Sciatic nerve (tissue), 2 donors: Measurements from ENCODE around the gene ATP1A2. TPM values are rescaled to one million over a fixed set of nuclear protein-coding genes. Genes with fewer than 3 reads are reported as not detected.

ENCODE experiments used
- ATAC-seq: fragments of 200-7000 bp; cut with Tn5 transposase; one replicate; pipeline ENCODE4 v1.9.1; 2020; ENCODE audit warnings: mild to moderate bottlenecking, moderate library complexity
- DNase-seq: peaks from one replicate; pipeline ENCODE4 v3.0.0-alpha.2; 2020; ENCODE audit warnings: low spot score
- intact Hi-C: fragments of 100-400 bp; cut with DNase I; formaldehyde crosslinking; loops from one replicate; pipeline ENCODE4 v1.14.2; 2022
- total RNA-seq: library from RNA; stranded (reverse); fragmentation: NEBNext Ultra II Directional; extraction: Animal tissue kit (Norgen Biotek cat#: 25700); gene quantifications from one replicate; pipeline ENCODE4 v1.2.1, GENCODE V29; 2021
- donor health status: DM: no; HTN: no; CAD: no.
- donor health status: DM: no; HTN: no; CAD: no.

Gene ATP1A2
- 136 TPM for total RNA-seq

GRCh38 chr1:160115545-160116282 lies at the start of gene ATP1A2:
ATP1A2 (plus strand) TSS chr1:160115759; CDS start chr1:160115862, 103 bp downstream.
- ATAC-seq (peak; percentile 43), DNase-seq (peak; percentile 74)
- intact Hi-C loops, result no loop called here

- intact Hi-C loops, result no loop called here
- DNase-seq, result no peak
- no peak for ATAC-seq
These were observed 48.5 kb upstream of the ATP1A2 start for GRCh38 chr1:160066829-160067745.

DNA sequence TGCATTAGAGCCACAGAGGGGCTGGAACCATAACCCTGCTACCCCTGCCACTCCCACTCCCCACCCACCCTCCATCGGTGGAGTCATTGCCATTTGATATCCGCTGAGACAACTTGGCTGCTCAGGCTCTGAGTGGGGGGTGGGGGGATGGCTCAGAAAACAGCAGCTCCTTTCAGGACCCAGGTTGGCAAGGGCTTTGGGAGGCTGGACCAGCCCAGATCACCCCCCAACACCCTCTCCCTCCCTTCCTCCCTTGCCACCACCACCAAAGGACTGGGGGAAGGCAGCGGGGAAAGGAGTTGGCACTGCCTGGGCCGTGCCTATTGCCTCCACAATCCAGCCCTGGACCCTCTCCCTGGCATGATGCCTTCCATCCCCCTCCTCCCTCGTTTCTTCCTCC lies 47.3 kb upstream of the ATP1A2 start:
- intact Hi-C loops, result no loop called here
- peak; percentile 71 for DNase-seq
- peak; percentile 25 for ATAC-seq

GRCh38 chr1:160069460-160070231 lies 45.9 kb upstream of the ATP1A2 start, which contains the start of gene KCNJ10:
KCNJ10 (minus strand) TSS chr1:160070160; CDS start chr1:160042532, 27,628 bp downstream.
- ATAC-seq (no peak), DNase-seq (no peak)
- intact Hi-C loops, result no loop called here

DNA sequence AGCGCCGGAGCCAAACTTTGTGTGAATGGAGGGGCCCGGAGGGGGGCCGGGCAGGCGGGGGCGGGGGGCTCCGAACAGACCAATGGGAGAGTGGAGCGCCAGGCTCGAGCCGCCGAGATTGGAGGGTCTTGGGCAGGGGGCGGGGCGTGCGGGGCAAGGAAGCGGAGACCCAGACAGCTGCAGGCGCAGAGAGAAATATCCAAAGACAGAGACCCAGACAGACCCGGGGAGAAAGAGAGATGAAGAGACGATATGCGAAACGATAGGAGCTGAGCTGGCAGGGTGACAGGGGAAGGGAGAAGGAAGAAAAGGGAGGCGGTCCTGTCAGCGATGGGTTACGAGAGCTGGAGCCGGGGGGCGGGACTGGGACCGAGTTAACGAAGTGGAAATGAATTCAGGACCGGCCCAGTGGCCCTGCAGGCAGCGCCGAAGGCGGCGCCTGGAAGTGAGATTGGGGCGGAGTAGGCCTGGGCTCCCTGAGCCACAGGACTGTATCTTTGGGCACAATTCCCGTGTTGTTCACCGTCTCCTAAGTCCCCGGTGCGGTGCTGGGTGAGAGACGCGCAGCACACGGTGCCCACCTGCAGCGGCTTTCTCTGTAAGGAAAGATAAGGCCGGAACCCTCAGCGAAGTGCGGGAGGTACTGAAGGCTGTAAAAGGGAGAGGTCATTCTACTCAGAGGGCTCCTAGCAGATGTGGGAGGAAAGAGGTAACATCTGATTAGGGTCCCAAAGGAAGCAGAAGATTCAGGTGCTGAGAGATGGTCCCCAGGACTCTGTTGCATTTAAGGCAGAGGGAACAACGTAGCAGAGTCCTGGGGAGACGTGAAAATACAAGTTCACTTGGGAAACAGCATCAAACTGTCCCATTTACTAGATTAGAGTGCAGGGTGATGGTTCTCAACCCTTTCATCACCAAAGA lies 45.1 kb upstream of the ATP1A2 start:
- intact Hi-C loops, result no loop called here
- DNase-seq (peak; percentile 88), ATAC-seq (peak; percentile 92)

DNA sequence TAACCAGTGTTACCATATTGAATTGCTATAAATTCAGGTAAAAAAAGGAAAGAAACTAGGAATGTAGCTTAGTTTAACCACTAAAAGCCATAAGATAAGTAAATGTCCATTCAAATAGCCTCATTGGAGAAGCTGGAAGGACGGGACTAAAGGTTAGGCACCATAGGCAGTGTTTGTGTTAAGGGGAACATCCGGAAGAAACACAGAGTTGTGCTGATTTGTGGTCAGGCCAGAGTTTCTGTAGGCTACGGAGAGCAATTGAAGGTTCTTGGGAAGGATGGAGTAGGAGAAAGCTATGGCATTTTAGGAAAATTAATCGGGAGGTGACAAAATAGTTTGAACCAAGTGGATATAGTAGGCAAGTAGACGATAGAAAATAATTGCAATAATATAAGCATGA lies 44.3 kb upstream of the ATP1A2 start:
- DNase-seq (no peak), ATAC-seq (no peak)
- intact Hi-C loops, result no loop called here

- ATAC-seq (no peak), DNase-seq (peak; percentile 15)
- intact Hi-C loops, result no loop called here
These were observed 40.7 kb upstream of the ATP1A2 start for GRCh38 chr1:160074865-160075264.

- intact Hi-C loops, result no loop called here
- DNase-seq (no peak), ATAC-seq (no peak)
These were observed 39.7 kb upstream of the ATP1A2 start for GRCh38 chr1:160075836-160076235.

DNA sequence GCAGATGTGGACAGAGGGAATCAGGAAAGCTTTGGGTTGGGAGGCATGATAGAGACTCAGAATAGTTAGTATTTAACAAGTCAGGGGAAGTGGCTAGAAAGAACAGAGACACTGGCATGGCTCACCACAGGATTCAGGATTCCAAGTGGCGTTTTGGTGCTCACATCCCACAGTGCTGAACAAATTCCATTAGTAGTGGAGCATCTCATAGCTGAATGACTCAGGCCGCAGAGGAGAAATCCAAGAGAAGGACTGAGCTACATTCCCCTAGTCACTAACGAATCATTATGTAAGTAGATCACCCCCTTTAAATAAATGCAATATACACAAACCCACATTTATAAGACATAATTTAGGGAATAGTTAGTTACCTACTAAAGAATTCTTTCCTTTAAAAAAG lies 39.3 kb upstream of the ATP1A2 start:
- ATAC-seq (no peak), DNase-seq (no peak)
- intact Hi-C loops, result no loop called here

DNA sequence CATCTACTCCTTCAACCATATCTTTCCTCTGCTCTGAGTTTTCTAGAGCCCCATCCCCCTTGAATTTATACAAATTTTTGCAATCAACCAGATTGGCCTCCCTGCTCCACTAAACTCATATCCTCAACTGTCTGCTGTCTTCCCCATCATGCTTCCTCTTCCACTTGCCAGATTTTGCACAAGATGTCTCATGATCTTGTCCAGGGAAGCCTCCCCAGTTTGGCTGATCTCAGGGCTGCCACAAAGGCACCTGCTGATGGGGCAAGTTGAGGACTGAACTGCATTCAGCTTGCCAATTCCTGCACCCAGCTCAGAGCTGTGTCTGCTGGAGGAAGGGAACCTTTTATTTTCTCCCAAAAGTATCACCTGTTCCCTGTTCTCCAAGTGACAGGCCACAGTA lies 38.1 kb upstream of the ATP1A2 start:
- ATAC-seq (no peak), DNase-seq (no peak)
- intact Hi-C loops, result no loop called here

DNA sequence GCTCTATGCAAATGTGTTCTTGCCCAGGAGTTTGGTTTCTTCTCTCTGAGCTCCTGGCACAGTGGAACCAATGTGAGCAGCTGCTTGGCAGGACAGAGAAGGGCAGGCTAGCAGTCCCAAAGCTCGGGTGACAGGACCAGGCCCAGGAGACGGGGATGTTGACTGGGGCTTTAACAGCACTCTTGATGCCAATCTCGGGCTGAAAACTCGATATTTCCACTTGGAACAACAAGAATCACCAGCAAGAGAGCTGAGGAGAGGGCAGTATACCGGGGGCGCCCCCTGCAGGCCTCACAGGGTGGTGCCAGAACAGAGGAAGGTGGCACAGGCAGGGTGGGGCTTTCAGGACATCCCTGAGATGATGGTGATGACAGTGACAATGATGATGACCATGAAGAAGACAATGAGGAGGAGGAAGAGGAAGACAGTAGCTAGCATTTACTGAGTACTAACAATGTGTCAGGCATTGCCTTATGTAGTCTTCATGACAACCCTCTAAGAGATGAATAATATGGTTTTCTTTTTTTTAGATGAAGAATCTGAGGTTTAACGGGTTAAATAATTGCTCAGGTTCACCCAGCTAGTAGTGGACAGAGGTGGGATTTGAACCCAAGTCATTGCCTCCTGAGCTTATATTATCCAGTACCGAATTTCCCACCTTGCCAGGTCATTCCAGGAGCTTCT lies 36.9 kb upstream of the ATP1A2 start:
- intact Hi-C loops, result no loop called here
- ATAC-seq (peak; percentile 55), DNase-seq (no peak)

DNA sequence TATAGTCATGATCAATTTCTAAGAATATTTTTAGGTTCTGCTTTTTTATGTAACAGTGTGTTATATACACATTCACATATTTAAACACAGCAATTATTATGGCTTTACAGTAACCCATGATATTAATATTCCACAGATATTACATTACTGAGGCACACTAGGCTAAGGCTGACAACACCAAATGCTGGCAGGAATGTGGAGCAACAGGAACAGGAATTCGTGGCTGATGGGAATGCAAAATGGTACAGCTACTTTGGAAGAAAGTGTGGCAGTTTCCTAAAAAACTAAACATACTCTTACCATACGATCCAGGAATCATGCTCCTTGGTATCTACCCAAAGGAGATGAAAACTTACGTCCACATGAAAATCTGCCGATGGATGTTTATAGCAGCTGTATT lies 36.1 kb upstream of the ATP1A2 start:
- DNase-seq (no peak), ATAC-seq (no peak)
- intact Hi-C loops, result no loop called here

- ATAC-seq, result no peak
These were observed 35.0 kb upstream of the ATP1A2 start for GRCh38 chr1:160080381-160081100.

DNA sequence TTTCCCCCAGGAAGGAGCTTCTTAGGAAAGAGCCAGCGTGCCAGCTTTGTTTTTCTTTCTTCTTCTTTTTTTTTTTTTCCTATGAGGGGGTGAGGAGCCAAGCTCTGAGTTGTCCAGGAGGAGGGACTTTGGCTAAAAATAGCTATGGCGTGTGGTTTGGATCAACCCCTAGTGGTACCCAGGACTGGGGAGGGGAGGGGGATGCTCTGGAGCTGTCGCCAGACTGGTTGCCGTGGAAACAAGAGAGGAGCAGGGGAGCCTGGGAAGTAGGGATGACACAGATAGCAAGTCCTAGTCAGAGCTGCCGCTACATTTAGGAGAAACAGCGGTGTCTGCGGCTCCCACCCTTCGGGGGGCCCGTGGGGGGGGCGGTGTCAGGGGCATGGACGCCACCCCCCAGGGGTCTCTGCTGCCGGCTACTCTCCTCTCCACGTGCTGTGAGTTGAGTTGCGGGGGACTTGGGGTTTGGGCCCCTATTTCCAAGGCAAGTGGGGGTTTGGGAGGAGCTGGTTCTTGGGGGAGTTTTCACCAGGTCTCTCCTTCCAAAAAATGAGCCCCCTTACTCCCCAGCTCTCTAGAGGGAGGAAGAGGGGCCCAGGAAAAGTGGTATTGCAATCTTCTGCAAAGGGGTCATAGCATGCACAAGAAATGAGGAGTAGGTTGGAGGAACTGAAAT lies 34.2 kb upstream of the ATP1A2 start, which contains the start of gene KCNJ9:
Gene KCNJ9 (plus strand): TSS at position 278 of the 676 bp plus-strand sequence. CDS start 2,493 bp downstream, outside the sequence.
- intact Hi-C loops, result loop anchor here (5.0 kb wide), 1 partner anchor 34 kb away; no protein-coding TSS in a partner anchor

More at GRCh38 chr1:160080381-160081100, 35.0 kb upstream of the ATP1A2 start:
- intact Hi-C loops, result loop anchor here (5.0 kb wide), 1 partner anchor 33 kb away; no protein-coding TSS in a partner anchor
- no peak for DNase-seq

GRCh38 chr1:160082487-160082886 lies 33.1 kb upstream of the ATP1A2 start:
- DNase-seq (no peak), ATAC-seq (no peak)
- intact Hi-C loops, result loop anchor here (5.0 kb wide), 1 partner anchor 35 kb away; no protein-coding TSS in a partner anchor

More for the DNA sequence above, 34.2 kb upstream of the ATP1A2 start, which contains the start of gene KCNJ9:
- no peak for DNase-seq
- ATAC-seq, result no peak

GRCh38 chr1:160082926-160083325 lies 32.6 kb upstream of the ATP1A2 start:
- DNase-seq (no peak), ATAC-seq (no peak)
- intact Hi-C loops, result loop anchor here (5.0 kb wide), 1 partner anchor 36 kb away; no protein-coding TSS in a partner anchor
